Measurements from ENCODE around the gene DDX59. TPM values are rescaled to one million over a fixed set of nuclear protein-coding genes. Genes with fewer than 3 reads are reported as not detected.

Gene DDX59
- total and polyA plus RNA-seq, 9 of the 15 experiments (the other 6 are each of a cell fraction or from before 2014, with no cell fraction given), result 8.3 to 30.4 (median 19.8) TPM

- TF ChIP-seq PTTG1 (tag; IDR thresholded peaks at IDR 0.05; ENCODE audit: low read depth), result no peak
- peak in 1 of 2 experiments; percentile 51; a peak in 1 of 3 replicates for TF ChIP-seq CBX3 (IDR thresholded peaks at IDR 0.05; ENCODE audit: borderline replicate concordance in 1 of 2, low read length in 2 of 2)
- TF ChIP-seq MTA3 (IDR thresholded peaks at IDR 0.05; ENCODE audit: borderline replicate concordance), result no peak
- TF ChIP-seq BCOR (IDR thresholded peaks at IDR 0.05), result peak; percentile 61; the same call in 1 of the 2 replicates
- TF ChIP-seq ARID3B (CRISPR knock-in tag; IDR thresholded peaks at IDR 0.05; ENCODE audit: borderline replicate concordance), result no peak
- TF ChIP-seq RBM25 (IDR thresholded peaks at IDR 0.05; ENCODE audit: low read depth, low read length, severe bottlenecking), result peak; percentile 10
- TF ChIP-seq CCNT2 (IDR thresholded peaks at IDR 0.05; ENCODE audit: borderline replicate concordance, extremely low read depth, insufficient read length, low read depth, low read length), result no peak
- no peak for TF ChIP-seq TRIM24 (IDR thresholded peaks at IDR 0.05)
- TF ChIP-seq FOXO4 (CRISPR knock-in tag; IDR thresholded peaks at IDR 0.05), result no peak
- no peak for TF ChIP-seq DNMT1 (IDR thresholded peaks at IDR 0.05)
Observed at GRCh38 chr1:200628223-200628881, 41.4 kb downstream of the DDX59 start (continued).

All from K562 (cell line).